DMS114 treated with DMSO at 0.1 percent for 48 hours (cell line): ENCODE measurements around the gene LEMD1.
"Not testable (repeated sequence)": the region's sequence is repeated elsewhere in the genome, so short reads cannot be mapped to it uniquely, and the experiment has no call there.

Experiments
- DNase-seq: peaks from one replicate; lab custom pipeline; 2025; ENCODE audit not compliant: unreplicated experiment; lab: John Stamatoyannopoulos, UW

The LEMD1 gene

DNA sequence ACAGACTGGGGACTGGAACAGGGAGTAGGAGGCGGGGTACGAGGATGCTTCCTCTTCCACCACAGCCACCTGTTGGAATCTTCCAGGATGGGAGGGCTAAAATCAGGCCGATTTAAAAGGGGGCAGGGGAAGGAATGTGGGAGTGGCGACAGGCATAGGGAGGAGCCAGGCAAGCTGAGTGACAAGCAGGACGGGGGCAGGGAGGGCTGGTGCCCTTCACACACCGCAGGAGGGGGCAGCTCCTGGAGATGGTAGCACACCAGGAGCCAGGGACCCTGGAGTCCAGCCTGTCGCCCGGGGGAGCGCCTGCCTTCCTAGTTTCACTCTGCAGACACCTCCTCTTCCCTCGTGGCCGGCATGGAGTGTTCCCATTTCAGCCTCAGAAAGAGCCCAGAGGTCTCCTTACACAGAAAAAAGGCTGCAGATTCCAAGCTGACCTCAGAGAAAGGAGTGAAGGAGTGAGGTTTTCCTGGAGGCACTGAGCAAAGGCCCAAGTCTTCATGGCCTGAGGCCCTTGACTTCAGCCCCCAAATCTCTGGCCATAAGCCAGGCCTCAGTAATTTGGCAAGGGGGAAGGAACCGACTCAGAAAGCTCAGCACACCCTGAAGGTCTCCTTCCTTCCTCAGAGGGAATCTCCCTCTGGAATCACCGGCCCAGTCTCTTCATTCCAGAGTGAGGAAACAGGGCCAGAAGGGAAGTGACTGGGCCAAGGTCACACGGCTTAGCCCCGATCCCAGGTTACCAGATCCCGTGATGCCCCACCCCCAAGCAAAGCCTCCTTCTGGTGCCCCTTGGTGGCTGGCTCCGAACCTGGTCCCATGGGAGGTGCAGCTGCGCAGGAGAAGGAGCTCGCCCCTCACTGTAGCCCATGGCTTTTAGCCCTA lies 25.8 kb upstream of the LEMD1 start:
- DNase-seq, result no peak

DNA sequence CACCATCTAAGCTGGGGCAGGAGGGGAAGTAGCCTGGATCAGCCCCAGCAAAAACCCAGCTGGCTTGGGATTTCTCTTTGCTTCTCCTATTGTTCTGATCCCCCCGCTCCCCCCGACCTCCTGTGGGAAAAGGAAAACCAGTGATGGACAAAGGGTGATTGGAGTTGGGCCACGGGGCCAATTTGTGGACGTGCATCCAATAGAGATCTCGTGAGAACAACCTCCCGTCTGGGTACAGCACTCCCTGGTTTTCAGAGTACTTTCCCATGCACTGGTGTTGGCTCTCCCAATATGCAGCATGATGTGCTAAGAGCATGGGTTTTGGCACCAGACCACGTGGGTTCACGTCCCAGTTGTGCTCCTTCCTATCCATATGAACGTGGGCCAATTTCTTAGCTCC lies 25.0 kb upstream of the LEMD1 start:
- no peak for DNase-seq

DNA sequence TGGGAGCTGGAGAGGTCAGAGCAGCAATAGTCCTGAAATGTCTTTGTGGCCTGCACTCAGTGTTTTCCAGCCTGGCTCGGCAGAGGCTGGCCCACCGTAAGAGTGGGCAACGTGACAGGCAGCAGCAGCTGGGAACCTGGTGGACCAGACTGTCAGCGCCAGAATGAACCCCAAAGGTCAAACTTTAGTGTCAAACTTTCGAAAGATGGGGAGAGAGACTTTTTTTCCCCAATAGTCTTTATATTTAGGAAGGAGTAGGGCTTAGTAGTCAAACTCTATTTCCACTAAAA lies 23.7 kb upstream of the LEMD1 start:
- DNase-seq, result no peak

DNA sequence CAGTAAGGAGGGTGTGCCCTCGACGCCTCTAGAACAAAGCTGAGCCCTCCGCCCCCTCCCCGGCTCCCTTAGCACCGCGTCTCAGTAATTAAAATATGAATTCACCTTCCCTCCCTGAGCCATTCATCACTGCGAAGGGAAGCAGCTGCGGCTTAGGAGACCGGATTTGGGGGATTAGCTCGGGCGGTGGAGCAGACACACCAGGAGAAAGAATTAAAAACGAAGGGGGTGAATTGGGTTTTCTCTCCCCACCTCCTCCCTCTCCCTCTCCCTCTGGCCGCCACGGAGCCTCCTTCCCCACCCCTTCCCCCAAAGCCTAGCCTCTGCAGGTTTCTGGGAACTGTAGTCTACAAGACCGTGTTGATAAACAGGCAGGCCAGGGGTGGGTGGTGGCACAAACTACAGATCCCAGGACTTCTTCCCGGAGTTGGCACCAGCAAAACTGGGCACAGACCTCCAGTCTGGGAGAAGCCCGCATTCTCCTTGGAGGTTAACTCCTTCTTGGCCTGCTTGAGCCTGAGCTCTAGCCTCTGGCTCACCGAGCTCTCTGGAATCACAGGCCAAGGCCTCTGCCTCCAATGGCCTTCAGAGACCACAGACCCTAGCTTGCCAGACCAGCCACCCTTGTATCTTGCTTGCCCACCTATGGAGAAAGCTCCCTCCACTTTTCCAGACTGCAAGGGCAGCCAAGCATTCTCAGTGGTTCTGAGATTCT lies 23.2 kb upstream of the LEMD1 start:
- no peak for DNase-seq

DNA sequence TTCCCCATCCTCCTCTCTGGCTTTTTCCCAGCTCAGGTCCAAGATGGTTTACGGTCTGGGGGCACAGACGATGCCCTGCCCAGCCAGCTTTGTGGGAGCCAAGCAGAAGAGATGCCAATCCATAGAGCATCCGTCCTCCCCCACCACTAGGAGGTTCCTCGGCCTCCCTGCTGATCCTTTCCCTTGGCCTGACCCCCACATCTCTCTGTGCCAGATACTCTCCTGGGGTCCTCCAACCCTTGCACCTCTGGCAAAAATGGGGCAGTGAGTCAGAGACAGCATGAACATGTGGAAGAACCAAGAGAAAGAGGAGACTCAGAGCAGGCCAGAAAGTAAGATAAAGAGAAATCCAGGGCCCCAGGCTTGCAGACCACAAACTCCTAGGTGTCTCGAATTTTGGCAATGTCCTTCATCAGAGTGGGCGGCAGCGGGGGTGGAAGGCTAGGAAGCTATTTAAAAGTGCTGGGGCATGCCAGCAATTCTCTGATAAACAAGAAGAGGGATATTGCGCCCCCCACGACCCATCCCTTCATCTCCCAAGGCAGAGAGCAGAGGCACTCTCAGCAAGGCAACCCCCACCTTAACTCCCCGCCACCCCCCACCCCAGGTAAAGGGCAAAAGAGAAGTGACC lies 22.6 kb upstream of the LEMD1 start:
- DNase-seq, result no peak

DNA sequence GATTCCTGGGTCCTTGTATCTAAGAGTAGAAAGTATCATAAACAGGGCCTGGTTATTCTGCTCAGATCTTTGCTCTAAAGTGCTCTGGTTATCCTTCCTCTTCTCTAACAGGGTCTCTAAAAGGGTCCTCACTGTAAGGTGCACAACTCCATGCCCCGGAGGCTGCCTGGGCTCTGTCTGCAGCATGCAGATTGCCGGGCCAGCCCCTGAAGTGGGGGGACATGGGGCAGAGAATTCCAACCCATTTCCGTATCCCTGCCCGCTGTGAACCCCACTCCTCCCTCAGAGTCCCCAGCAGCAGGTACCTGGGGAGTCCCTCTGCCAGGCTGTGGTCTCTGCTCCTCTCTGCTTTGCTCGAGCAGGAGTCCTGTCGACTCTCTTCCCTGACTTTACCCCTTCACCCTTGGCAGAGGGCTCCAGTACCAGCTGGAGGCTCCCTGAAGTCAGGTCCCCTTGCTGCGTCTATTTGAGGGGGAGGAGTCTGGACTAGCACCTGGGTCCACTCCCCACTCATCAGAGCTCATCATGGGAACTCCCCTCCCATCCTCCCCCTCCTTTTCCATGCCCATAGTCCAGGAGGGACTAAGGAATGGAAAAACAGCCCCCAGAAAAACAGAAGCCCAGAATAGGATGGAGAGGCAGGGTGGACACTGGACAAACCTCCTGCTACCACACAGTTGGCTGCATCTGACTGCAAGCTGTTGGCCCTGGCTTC lies 21.9 kb upstream of the LEMD1 start:
- no peak for DNase-seq

DNA sequence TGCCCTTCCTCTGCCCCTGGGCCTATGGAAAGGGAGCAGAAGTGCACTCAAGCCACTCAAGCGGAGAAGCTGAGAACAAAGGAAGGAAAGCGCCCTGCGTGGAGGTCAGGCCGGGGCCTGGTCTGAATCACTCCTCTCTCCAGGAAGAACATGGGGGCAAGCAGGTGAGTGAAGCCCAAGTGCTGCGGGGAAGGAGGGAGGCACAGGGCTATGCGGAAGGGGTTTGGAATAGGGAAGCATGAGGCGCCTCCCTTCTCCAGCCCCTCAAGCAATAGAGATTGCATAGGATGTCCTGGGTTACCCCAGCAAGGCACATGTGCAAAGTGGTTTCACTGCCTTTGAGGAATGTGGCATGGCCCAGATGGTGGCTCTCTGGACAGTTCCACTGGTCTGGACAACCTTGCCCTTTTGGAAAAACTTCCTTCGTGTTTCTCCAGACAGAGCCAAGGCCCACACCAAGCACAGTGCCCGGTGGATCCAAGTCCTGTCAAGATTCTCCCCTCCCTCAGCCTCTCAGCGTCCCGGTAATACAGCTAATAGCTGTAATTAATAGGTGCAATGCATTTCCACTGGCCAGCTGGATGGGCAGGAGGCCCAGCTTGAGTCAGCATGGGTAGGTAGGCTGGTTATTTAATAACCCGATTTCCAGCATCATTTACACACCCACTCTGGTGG lies 20.3 kb upstream of the LEMD1 start:
- no peak for DNase-seq

DNA sequence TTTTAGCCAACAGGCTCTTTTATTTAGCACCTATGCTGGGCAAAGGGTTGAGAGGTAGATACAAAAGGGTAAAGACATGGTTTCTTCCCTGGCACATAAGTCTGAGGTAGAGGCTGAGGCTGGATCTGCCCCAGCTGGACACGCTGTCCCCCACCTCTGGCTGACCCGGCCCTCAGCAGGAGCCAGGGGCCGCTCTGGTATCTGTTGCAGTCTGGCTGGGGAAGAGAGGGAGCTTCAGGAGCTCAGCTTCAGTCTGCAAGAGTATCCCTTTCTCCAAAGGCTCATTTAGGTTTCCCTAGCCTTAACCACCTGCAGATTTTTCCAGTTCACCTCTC lies 19.8 kb upstream of the LEMD1 start:
- DNase-seq, result no peak

DNA sequence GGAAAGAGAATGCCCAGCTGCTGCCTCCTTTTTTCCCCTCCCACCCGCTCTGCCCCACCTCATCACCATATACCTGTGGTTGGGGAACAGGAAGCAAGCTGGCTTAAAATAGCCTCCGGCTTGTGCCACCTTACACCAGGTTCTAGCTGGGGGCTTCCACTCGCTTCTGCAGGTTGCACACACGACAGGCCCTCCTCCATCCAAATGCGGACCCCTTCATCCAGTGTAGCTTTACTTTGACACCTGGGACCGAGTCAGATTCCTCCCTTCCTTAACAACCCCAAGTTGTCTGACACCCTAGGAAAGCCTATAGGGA lies 19.4 kb upstream of the LEMD1 start:
- no peak for DNase-seq

DNA sequence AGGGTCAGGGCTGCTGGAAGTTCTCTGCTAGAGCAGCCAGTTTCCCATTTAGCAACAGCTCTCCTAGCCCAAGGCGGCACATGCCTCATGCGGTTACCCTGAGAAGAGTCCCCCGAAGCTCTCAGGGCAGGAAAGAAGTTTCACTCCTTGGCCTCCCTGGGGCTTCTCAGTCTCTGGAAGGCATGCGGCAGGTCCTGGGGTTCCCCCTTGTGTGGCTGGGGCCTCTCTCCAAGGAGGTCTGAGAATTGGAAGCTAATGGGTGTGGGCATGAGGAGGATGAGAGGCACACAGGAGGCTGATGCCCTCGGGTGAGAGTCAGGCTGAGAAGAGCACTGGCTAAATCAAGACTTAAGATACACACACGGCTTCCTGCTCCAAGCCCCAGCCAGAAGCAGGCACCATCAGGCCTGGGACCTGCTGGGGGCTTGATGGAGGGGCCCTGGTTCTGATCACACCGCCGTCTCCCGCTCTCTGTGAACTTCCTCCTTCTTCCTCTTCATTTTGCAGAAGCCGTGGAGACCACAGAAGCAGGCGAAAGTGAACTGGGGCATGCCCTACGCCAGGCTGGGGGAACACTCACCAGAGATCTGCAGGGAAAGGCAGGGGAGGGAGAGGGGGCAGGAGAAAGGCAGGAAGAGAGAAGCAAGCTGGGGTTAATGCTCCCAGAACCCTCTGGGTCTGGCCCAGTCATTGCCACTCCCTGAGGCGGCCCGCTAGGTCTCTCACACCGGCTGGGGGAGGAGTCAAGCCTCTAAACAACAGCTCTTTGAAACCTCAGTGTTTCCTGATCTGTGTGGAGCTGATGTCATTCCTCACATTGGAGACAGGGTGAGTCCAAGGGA lies 18.8 kb upstream of the LEMD1 start:
- DNase-seq, result no peak

DNA sequence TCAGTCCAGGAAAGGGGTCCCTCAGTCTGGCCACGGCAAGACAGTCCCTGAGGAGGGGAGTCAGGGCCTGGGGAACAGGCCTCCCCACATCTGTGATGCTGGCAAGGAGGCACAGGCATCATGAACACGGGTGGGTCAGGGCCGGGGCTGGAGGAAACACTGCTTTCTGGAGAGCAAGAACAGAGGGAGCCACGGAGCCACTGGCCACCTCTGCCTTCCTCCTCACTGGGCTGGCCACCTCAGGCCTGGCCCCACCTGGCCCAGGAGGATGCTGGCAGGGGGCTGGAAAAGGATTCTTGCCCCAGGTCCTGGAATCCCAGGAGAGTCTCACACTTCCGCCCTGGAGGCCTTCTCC lies 18.2 kb upstream of the LEMD1 start:
- DNase-seq, result no peak

DNA sequence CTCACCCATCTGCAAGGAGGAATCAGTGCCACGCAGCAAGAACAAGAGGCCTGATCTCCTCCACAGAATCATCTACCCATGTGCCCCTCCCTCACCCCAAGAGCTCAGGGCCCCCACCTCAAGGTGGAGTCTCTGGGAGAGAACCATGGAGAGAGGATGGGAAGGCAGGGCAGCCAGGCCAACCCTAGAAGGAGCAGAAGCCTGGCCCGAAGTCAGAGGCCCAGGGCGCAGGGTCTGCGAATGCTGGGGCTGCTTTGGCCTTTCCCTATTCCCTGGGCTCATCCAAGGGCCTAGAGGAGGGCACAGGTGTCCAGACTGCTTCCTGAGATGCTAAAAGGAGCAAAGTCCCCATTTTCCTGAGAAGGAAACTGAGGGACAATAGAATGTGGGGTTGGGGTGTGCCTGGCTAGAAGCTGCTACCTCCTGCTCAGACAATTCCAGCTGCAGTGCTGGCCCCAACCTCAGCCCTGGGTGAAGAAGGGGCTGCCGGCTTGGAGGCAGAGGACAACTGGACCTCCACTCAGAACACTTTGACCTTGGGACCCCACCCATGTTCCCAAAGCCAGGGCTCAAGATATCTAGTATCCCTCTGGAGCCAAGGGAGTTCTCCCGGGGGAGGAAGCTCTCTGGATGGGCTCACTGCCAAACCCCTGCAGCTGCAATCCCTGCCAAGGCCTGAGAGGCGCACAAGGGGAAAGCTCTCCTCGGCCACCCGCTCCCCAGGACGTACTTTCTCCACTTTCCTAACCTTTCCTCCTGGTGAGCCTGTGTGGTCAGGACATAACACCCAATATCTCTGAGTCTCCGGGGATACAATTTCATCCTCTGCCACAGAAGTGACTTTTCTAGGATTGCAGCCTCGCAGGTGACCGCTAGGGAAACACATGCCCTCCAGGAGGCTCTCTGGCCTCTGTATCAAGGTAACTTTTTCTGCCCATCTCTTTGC lies 16.6 kb upstream of the LEMD1 start:
- no peak for DNase-seq

DNA sequence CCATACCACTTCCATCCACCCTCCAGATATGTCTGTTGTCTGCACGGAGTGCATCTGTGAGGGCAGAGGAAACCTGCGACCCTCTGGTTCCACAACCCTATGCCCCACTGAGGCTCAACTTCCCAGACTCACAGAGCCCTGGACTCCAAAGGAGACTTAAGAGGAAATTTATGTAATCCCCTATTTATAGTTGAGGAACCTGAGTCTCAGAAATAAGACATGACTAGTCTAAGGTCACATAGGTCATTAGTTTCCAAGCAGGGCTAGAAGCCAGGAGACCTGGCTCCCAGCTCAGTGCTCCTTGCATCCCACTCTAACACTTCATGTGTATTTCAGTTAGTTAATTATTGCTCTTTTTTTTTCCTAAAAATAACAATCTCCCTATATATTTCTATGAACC lies 15.7 kb upstream of the LEMD1 start:
- DNase-seq, result no peak

DNA sequence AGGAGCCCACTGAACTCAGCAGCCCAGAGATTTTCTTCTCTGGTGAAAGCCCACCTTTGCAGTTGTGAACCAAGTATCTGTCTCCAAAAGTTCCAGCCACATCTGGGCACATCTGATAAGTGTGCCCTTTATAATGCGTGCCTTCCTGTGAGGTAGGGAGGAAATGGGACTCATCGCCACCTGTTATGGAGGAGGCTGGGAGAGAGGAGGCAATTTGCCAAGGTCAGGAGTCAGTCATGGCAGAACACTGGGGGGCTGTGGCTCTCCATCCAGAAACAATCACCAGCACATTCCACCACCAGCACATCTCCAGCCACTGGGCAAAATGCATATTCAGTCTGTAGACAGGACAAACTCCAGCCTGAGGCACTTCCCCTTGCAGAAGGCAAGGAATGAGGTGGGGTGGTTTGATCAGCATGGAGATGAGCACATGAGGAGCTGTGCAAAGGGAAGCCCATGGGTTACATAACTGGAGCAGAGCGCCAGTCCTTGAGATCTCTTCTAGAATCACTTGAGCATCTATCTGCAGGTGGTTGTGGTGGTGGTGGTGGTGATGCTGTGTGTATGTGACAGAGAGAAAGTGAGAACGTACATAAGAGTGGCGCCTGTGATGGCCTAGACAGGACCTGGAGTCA lies 15.0 kb upstream of the LEMD1 start:
- no peak for DNase-seq

DNA sequence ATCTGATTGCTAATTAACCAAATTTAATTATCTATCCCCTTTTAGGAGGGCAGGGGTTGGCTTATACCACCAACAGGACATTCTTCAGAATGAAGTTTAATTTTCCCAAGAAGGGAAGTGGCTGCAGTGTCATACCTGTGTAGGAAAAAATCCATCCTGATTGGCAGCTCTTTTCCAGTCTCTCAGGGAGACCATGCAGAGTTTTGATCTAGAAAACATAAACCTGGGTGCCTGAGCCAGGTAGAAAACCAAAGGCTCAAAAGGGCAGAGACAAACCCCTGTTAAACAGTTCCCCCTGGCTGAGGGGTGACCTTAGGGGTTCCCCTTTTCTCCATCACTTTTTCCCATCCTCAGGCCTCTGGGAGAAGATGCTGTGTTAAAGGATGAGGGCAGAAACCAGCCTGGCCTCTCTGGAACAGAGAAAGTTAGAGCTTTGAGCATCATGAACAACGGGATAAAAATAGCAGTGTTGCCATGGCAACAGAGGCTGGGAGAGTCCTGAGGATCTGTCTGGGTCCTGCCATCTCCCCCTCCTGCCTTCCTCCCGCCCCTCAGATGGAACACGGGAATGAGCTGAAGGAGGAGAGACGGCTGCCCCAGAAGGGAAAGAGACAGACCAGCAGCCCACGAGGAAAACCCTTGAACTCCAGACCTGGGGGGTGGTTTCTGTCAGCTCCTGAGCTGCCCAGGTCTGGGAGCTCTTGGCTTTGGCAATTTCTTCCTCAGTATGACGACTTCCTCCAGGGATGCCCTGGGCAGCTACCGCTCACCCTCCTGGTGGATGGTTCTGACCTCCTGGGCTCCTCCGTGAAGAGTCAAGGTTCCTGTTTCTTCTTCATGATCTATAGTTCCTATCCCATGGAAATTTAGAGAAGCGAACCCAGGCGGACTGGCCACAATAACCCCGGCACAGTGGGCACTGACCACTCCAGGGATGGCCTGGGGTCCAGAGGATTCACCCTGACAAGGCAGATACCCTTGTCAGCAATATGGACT lies 14.0 kb upstream of the LEMD1 start:
- no peak for DNase-seq

DNA sequence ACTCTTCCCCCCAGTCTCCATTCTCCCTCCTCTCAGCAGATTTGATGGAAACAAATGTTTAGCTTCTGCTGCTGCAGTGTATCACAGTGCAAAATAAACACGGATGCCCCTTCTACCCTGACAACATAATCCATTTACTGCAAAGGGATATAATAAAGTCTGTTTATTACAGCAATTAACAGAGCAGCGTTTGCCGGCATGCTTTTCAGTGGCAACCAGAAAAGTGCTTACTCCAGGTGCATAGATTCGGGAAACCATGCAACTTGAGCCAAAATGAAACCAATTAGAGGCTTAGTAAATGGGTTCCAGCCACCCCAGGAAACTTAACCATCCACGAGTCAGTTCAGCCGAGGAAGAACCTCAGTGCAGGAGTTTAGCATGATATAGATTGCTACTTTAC lies 12.9 kb upstream of the LEMD1 start:
- no peak for DNase-seq

DNA sequence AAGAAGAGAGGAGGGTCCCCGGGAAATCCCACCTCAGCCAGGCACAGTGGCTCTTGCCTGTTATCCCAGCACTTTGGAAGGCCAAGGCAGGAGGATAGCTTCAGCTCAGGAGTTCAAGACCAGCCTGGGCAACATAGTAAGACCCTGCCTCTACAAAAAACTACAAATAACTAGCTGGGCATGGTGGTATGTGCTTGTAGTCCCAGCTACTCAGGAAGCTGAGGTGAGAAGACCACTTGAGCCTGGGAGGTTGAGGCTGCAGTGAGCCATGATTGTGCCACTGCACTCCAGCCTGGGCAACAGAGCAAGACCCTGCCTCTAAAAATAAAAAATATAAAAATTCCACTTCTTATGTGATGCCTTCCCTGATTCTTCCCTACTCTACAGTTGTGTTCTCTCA lies 10.8 kb upstream of the LEMD1 start:
- DNase-seq, result not testable (repeated sequence)

DNA sequence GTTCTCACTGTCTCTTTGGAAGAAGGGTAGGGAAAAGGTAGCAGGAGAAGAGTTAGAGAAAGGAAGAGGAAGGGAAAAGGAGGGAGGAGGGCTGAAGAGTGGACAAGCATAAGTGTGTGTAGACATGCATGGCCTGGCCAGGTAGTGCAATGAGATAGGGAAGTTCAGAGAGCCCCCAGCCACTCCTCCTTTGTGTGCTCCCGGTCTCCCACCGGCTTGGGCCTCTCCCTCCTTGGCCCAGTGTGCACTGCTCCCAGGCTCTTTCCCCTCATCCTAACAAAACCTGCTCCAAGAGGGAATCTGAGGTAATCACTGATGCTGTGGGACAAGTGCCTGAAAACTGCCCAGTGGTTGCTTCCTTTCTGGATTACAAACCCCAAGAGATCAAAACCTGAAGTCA lies 10.3 kb upstream of the LEMD1 start:
- no peak for DNase-seq
